Measurements from ENCODE around the gene INPP5A. TPM values are rescaled to one million over a fixed set of nuclear protein-coding genes. Genes with fewer than 3 reads are reported as not detected.

Gene INPP5A
- total and polyA plus RNA-seq, 11 donors = 38.6 to 179 (median 102) TPM

- WGBS, 4 donors = 92 to 97% (median 95%) methylated on average over 20 to 25 of the region's 25 CpGs
- Histone ChIP-seq H3K27ac (no peak overlapping the region), H3K9me3 (no peaks in the 10 kb centered on the region), H3K36me3 (peaks cover 0 to 12% (median 9%) of the 10 kb centered on the region in 9 donors), H3K4me1 (peaks cover 0 to 21% (median 9%) of the 10 kb centered on the region in 12 donors), H3K4me3 (no peak overlapping the region), H3K27me3 (no peaks in the 10 kb centered on the region)
- intact Hi-C loops (cut with DNase I) = no loop called here
- DNase-seq (peak in 2 of 5 donors; percentile 11 to 12), ATAC-seq (no peak)
- TF ChIP-seq POLR2A (IDR thresholded peaks at IDR 0.05) (no peak), CTCF (IDR thresholded peaks at IDR 0.05) (no peak)
Observed at GRCh38 chr10:132685921-132686680, 148.5 kb downstream of the INPP5A start.

- Histone ChIP-seq H3K4me1 (peaks cover 0 to 21% (median 9%) of the 10 kb centered on the region in 12 donors), H3K9me3 (no peaks in the 10 kb centered on the region), H3K36me3 (peaks cover 0 to 18% (median 15%) of the 10 kb centered on the region in 9 donors), H3K27ac (no peak overlapping the region), H3K4me3 (no peak overlapping the region), H3K27me3 (no peaks in the 10 kb centered on the region)
- DNase-seq (peak in 2 of 5 donors; percentile 15 to 19), ATAC-seq (no peak)
- TF ChIP-seq CTCF (IDR thresholded peaks at IDR 0.05) (no peak), POLR2A (IDR thresholded peaks at IDR 0.05) (no peak)
- WGBS, 4 donors = 93 to 96% (median 95%) methylated on average over 15 to 21 of the region's 21 CpGs
- intact Hi-C loops (cut with DNase I) = no loop called here
Observed at GRCh38 chr10:132687181-132687892, 149.8 kb downstream of the INPP5A start.

GRCh38 chr10:132687893-132688579 lies 150.4 kb downstream of the INPP5A start:
- no peak for TF ChIP-seq CTCF (IDR thresholded peaks at IDR 0.05)
- no peak for TF ChIP-seq POLR2A (IDR thresholded peaks at IDR 0.05)
- Histone ChIP-seq H3K36me3 (peaks cover 0 to 18% (median 15%) of the 10 kb centered on the region in 9 donors), H3K27ac (no peak overlapping the region), H3K4me3 (no peak overlapping the region), H3K9me3 (no peaks in the 10 kb centered on the region), H3K4me1 (peaks cover 0 to 21% (median 9%) of the 10 kb centered on the region in 12 donors), H3K27me3 (no peaks in the 10 kb centered on the region)
- DNase-seq (peak in 2 of 5 donors; percentile 9), ATAC-seq (no peak)
- intact Hi-C loops (cut with DNase I) = no loop called here
- 83 to 87% (median 85%) methylated on average over 13 to 14 of the region's 14 CpGs for WGBS, 4 donors
